NCI-H2029 treated with DMSO at 0.1 percent for 48 hours (cell line): ENCODE measurements around the gene PCNT.
"Not testable (repeated sequence)": the region's sequence is repeated elsewhere in the genome, so short reads cannot be mapped to it uniquely, and the experiment has no call there.

Source experiments
- DNase-seq: peaks from one replicate; lab custom pipeline; 2025; lab: John Stamatoyannopoulos, UW

Gene PCNT

GRCh38 chr21:46452710-46453109, 128.8 kb downstream of the PCNT start:
- no peak for DNase-seq

GRCh38 chr21:46454142-46454541, 130.2 kb downstream of the PCNT start:
- DNase-seq, result no peak

- no peak for DNase-seq
Observed at GRCh38 chr21:46454634-46455390, 130.9 kb downstream of the PCNT start.

- DNase-seq, result no peak
Observed at GRCh38 chr21:46455575-46456385, 131.8 kb downstream of the PCNT start.

GRCh38 chr21:46456750-46457149, 132.8 kb downstream of the PCNT start:
- DNase-seq, result no peak

- DNase-seq, result no peak
Observed at GRCh38 chr21:46457801-46458314, 133.9 kb downstream of the PCNT start.

GRCh38 chr21:46458315-46459023, 134.5 kb downstream of the PCNT start, which contains the start of gene DIP2A:
TSS of gene DIP2A (plus strand) at chr21:46458891. CDS start at chr21:46459132, 241 bp downstream.
- peak; percentile 74 for DNase-seq

GRCh38 chr21:46459024-46459355, 135.0 kb downstream of the PCNT start:
- no peak for DNase-seq

GRCh38 chr21:46459356-46460112, 135.6 kb downstream of the PCNT start:
- no peak for DNase-seq

- DNase-seq, result no peak
Observed at GRCh38 chr21:46461909-46462308, 138.0 kb downstream of the PCNT start.

- DNase-seq, result not testable (repeated sequence)
Observed at GRCh38 chr21:46465153-46465552, 141.2 kb downstream of the PCNT start.

GRCh38 chr21:46465651-46466050, 141.7 kb downstream of the PCNT start:
- no peak for DNase-seq

GRCh38 chr21:46468108-46468774, 144.3 kb downstream of the PCNT start:
- no peak for DNase-seq

- DNase-seq, result no peak
Observed at GRCh38 chr21:46469275-46469674, 145.3 kb downstream of the PCNT start.

GRCh38 chr21:46471514-46471913, 147.6 kb downstream of the PCNT start:
- no peak for DNase-seq

- peak; percentile 20 for DNase-seq
Observed at GRCh38 chr21:46472246-46472645, 148.3 kb downstream of the PCNT start.

- no peak for DNase-seq
Observed at GRCh38 chr21:46474382-46474781, 150.4 kb downstream of the PCNT start.

GRCh38 chr21:46475296-46475695, 151.3 kb downstream of the PCNT start:
- DNase-seq, result no peak

GRCh38 chr21:46477765-46478164, 153.8 kb downstream of the PCNT start:
- no peak for DNase-seq

- no peak for DNase-seq
Observed at GRCh38 chr21:46478910-46479309, 155.0 kb downstream of the PCNT start.

GRCh38 chr21:46480466-46480865, 156.5 kb downstream of the PCNT start:
- no peak for DNase-seq
